NCI-H2227 (cell line): Measurements from ENCODE around the gene SKAP1.
"Not testable (repeated sequence)": the region's sequence is repeated elsewhere in the genome, so short reads cannot be mapped to it uniquely, and the experiment has no call there.

ENCODE experiments used
- DNase-seq: peaks from one replicate; lab custom pipeline; 2025; ENCODE audit not compliant: unreplicated experiment; lab: John Stamatoyannopoulos, UW

Gene SKAP1

GRCh38 chr17:48416971-48417370 is 13.0 kb downstream of the SKAP1 start:
- no peak for DNase-seq

- no peak for DNase-seq
These were observed 16.2 kb downstream of the SKAP1 start for GRCh38 chr17:48413613-48414405.

- DNase-seq = no peak
These were observed 17.2 kb downstream of the SKAP1 start for GRCh38 chr17:48412841-48413240.

- not testable (repeated sequence) for DNase-seq
These were observed 19.2 kb downstream of the SKAP1 start for GRCh38 chr17:48410821-48411220.

GRCh38 chr17:48409607-48410006 is 20.4 kb downstream of the SKAP1 start:
- DNase-seq = no peak

- no peak for DNase-seq
These were observed 23.0 kb downstream of the SKAP1 start for GRCh38 chr17:48406936-48407567.

GRCh38 chr17:48394821-48395220 is 35.2 kb downstream of the SKAP1 start:
- no peak for DNase-seq

GRCh38 chr17:48393283-48393682 is 36.7 kb downstream of the SKAP1 start:
- no peak for DNase-seq

GRCh38 chr17:48392857-48393256 is 37.2 kb downstream of the SKAP1 start:
- no peak for DNase-seq

GRCh38 chr17:48391444-48391843 is 38.6 kb downstream of the SKAP1 start:
- DNase-seq = no peak

GRCh38 chr17:48389903-48390302 is 40.1 kb downstream of the SKAP1 start:
- no peak for DNase-seq

GRCh38 chr17:48388955-48389743 is 40.9 kb downstream of the SKAP1 start:
- no peak for DNase-seq

GRCh38 chr17:48386826-48387225 is 43.2 kb downstream of the SKAP1 start:
- no peak for DNase-seq

GRCh38 chr17:48385319-48385718 is 44.7 kb downstream of the SKAP1 start:
- no peak for DNase-seq

- no peak for DNase-seq
These were observed 45.9 kb downstream of the SKAP1 start for GRCh38 chr17:48384164-48384563.

- no peak for DNase-seq
These were observed 47.0 kb downstream of the SKAP1 start for GRCh38 chr17:48382989-48383388.

- DNase-seq = no peak
These were observed 51.2 kb downstream of the SKAP1 start for GRCh38 chr17:48378708-48379392.

GRCh38 chr17:48378238-48378637 is 51.8 kb downstream of the SKAP1 start:
- DNase-seq = no peak

GRCh38 chr17:48376682-48377325 is 53.2 kb downstream of the SKAP1 start:
- no peak for DNase-seq

GRCh38 chr17:48375356-48375755 is 54.7 kb downstream of the SKAP1 start:
- no peak for DNase-seq
